Measurements from ENCODE around the gene CCDC85C. TPM values are rescaled to one million over a fixed set of nuclear protein-coding genes. Genes with fewer than 3 reads are reported as not detected.

CCDC85C gene
- total RNA-seq, 1 donor from 2014 or later: 53.1 TPM

DNA sequence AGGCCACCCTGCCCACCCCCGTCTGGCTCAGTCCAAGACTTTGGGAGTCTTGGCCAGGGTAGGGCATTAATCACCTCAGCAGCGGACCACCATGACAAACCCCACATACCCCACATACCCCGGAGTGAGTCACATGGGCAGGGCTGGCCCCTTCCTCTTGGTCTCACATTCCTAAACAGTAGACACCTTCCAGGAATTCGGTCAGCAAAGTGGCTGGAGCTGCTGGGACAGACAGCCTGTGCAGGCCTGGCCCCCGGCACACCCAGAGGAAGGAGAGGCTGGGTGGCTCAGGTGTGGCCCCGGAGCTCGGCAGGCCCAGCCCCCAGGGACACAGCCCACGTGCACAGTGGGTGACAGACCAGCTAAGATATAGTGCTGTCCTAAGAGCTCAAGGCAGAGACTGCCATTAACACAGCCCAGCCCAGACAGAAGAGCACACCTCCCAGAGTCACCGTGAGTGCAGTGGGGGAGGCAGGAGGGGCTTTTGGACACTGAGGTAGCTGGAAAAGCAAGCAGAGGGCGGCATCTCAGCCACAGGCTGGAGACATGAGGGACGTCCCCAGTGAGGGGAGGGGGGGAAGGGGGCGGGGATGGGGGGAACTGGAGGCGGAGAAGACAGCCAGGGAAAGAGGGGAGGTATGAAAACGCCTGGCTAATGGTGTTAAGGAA, 24.0 kb downstream of the CCDC85C start:
- DNase-seq (ENCODE audit: missing footprints) (peak; percentile 27), ATAC-seq (no peak)
- intact Hi-C loops (cut with DNase I): loop anchor here (2.0 kb wide), 1 partner anchor 15 kb away; no protein-coding TSS in a partner anchor

GRCh38 chr14:99579120-99579836, 24.7 kb downstream of the CCDC85C start:
- ATAC-seq: no peak
- intact Hi-C loops (cut with DNase I): no loop called here
- DNase-seq (ENCODE audit: missing footprints): peak; percentile 31

- peak; percentile 50 for ATAC-seq
- intact Hi-C loops (cut with DNase I): no loop called here
- DNase-seq (ENCODE audit: missing footprints): peak; percentile 64
These were observed 25.4 kb downstream of the CCDC85C start for GRCh38 chr14:99578541-99579101.

DNA sequence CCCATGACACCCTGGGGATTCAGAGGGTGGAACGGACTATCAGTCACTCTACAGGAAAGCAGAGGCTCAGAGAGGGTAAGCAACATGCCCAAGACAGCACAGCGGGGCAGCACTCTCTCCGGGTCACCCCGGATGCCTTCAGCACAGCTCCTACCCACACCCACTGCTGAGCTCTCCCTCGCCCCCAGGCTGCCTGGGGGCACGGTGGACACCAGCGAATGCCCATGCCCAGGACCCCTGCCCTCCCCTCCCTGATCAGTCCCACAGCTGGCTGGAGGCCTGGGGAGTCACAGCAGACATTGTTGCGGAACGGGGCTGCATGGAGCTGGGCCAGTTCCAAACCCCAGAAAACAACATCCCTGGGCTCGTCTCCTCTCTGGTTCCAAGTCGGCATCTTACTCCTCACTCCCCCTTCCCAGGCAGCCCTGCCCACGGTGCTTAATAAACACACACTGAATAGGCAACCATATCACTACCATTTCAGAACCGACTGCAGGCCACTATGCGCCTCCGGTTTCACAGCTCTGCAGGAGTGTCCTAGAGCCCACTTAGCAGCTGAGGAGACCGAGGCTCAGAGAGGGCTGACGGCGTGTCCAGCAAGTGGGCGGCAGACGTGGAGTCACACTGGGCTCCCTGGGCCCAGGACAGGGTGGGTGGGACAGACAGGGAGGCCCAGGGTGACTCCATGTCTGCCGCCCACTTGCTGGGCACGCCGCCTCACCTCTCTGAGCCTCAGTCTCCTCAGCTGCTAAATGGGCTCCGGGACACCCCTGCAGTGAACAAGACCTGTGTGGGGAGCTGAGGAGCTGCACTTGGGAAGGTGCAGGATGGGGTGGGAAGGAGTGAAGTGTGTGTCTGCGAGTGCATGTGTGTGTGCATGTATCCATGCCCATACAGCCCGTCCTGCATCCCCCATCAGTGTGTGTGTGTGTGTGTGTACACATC, 27.0 kb downstream of the CCDC85C start:
- no peak for ATAC-seq
- DNase-seq (ENCODE audit: missing footprints): peak; percentile 51
- intact Hi-C loops (cut with DNase I): no loop called here

- no peak for ATAC-seq
- intact Hi-C loops (cut with DNase I): no loop called here
- peak; percentile 57 for DNase-seq (ENCODE audit: missing footprints)
These were observed 27.7 kb downstream of the CCDC85C start for GRCh38 chr14:99576304-99576703.

DNA sequence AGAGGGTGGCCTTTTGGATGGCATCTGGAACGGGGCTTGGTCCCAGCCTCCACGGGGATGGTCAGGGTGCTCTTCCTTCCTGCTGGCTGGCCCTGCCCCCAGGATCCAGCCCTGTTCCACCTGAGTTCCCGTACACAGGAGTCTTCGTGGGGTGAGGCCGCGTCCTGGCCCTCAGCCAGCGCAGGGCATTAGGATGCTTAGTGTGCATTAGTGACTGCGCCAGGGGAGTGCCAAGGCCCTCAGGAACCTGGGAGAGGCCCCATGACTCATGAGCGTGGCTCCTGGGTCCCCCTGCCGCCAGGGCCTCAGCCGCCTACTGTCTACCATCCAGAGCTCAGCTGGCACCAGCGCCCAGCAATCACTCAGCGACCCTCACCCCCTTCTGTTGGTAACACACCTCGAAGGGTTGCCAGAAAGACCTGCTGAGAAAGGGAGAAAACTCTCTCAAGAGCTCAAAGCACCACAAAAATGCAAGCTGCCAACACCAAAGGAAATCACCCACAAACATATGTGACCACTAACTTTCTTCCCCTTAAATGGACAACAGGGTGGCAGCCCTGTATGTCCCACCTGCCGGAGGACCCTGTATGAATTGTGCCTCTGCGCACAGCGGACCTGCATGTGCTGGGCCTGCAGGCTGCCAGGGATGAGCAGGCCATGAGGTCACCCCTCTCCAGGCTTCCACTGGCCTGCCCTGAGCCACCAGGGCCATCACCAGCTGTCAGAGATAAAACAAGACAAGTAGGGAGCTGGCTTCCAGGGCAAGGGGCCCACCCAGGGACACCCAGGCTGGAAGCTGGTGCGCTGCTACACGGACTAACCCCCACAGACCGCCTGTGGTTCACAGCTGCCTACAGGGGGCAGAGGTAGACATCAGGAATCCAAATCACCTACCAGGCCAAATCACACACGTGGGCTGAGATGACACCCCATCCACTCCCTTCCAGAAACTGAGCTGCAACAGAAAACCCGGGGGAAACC, 28.7 kb downstream of the CCDC85C start:
- no peak for DNase-seq (ENCODE audit: missing footprints)
- intact Hi-C loops (cut with DNase I): loop anchor here (2.0 kb wide), 1 partner anchor 21 kb away; no protein-coding TSS in a partner anchor
- ATAC-seq: peak; percentile 12

GRCh38 chr14:99574099-99574880, 29.7 kb downstream of the CCDC85C start:
- ATAC-seq: peak; percentile 65
- intact Hi-C loops (cut with DNase I): loop anchor here (2.0 kb wide), 1 partner anchor 19 kb away; no protein-coding TSS in a partner anchor
- DNase-seq (ENCODE audit: missing footprints): no peak

GRCh38 chr14:99573436-99574098, 30.4 kb downstream of the CCDC85C start:
- intact Hi-C loops (cut with DNase I): loop anchor here (2.0 kb wide), 1 partner anchor 19 kb away; no protein-coding TSS in a partner anchor
- ATAC-seq: no peak

DNA sequence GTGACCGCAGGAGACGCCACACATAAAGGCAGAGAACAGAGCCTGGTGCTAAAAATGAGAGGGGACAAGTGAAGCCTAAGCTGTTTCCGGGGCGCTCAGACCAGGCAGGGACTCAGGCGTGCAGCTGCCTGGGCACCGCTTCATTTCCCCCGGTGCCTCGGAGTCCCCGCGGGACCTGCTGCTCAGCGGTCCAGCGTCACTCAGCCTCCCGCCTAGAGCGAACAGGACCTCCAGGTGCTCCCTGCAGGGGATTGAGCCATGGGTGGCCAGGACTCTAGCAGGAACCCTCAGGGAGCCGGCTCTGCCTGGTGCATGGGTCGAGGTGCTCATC, 31.0 kb downstream of the CCDC85C start:
- DNase-seq (ENCODE audit: missing footprints) (no peak), ATAC-seq (no peak)
- intact Hi-C loops (cut with DNase I): no loop called here

More at GRCh38 chr14:99573436-99574098, 30.4 kb downstream of the CCDC85C start:
- no peak for DNase-seq (ENCODE audit: missing footprints)

DNA sequence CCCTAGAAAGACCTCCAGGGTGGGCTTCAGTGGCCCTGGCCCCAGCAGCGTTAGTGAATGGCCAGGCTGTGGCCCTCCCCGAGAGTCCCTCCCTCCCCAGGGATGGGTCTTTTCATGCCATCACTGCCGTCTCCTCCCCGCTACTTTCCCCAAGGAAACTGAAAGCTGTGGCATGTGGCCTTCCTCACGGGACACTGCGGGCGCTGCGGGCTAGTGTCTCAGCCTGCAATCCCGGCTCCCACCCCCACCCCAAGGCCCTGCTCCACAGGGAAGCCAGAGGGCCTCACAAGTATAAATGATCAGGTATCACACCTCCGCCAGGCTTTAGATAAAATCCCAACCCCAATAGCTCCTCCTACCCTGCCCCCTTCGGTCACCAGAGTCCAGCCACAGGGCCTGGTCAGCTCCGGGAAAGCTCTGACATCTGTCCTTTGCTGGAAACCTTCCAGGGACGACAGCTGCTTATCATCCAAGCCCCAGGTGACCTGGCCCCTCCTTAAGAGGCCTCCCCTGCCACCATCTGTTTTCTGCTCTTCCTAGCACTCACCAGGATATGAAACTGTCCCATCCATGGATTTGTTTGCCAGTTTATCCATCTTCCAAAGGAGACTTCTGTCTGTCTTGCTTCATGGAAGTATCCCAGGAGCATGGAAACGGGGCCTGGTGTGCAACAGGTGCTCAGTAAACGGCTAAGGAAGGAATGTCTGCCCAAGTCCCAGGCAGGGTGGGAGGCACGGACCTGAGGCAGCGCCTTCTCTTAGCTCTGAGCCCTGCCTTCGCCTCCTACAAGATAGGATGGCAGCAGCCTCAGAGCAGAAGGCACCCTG, 31.6 kb downstream of the CCDC85C start:
- intact Hi-C loops (cut with DNase I): no loop called here
- ATAC-seq (no peak), DNase-seq (ENCODE audit: missing footprints) (no peak)

DNA sequence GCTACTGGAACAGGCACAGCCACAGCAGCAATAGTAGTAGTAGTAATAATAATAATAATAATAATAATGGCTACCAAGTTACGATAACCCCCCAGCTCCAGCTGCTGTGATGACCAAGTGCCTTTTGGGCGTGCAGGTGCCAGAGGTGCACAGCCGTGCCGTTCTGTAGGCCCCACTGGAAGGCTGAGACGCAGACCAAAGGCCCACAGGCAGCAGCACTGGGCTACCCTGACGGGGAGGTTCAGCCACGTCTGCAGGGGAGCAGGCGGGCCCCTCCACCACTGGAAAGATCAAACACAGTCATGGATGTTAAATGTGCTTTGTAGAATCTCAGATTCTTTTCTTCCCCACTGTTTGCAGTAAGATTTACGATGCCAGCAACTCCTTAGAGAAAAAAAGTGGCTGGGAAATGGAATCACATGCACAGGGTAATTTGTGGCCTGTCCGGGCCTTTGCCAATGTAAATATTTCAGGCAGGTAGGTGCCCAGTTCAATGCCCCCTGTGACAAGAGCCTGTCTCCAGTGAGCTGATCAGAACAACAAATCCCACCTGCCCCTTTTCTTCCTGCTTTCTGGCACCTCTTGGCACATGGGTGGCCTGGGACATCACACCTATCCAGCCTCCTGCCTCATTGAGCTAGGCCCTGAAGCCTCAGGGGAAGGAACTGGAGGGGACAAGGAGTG, 32.6 kb downstream of the CCDC85C start:
- ATAC-seq: no peak
- DNase-seq (ENCODE audit: missing footprints): no peak
- intact Hi-C loops (cut with DNase I): no loop called here

DNA sequence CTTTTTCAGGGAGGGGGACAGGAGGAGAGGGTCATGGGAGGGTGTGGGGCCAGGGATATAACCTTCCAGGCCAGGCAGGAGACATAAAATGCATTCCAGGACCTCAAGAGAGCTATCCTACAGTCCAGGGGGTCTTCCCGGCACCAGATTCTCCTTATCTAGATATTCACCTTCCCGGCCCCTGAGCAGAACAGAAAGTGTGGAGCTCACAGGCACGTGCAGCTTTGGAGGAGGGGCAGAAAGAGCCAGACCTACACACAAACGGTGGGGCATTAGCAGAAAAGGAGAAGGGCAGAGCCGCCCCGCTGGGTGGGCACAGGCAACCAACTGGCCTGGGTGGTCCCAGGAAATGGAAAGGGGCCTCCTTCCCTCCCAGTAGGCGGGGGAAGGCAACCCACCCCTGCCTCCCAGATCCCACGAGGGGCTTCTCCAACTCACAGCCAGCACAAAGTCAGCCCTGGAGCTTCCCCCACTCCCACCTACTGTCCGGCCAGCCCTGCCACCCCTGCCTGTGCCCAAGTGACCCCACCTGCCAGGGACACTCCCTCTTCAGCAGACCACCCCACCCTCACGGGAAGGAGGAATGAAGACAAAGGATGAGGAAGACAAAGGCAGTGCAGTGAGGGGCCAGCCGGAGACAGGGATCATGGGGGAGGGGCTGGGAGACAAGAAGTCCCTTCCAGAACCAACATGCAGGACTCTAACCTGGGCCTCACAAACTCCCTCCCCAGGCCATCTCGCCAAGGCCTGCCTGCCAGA, 33.3 kb downstream of the CCDC85C start:
- ATAC-seq (no peak), DNase-seq (ENCODE audit: missing footprints) (no peak)
- intact Hi-C loops (cut with DNase I): no loop called here

DNA sequence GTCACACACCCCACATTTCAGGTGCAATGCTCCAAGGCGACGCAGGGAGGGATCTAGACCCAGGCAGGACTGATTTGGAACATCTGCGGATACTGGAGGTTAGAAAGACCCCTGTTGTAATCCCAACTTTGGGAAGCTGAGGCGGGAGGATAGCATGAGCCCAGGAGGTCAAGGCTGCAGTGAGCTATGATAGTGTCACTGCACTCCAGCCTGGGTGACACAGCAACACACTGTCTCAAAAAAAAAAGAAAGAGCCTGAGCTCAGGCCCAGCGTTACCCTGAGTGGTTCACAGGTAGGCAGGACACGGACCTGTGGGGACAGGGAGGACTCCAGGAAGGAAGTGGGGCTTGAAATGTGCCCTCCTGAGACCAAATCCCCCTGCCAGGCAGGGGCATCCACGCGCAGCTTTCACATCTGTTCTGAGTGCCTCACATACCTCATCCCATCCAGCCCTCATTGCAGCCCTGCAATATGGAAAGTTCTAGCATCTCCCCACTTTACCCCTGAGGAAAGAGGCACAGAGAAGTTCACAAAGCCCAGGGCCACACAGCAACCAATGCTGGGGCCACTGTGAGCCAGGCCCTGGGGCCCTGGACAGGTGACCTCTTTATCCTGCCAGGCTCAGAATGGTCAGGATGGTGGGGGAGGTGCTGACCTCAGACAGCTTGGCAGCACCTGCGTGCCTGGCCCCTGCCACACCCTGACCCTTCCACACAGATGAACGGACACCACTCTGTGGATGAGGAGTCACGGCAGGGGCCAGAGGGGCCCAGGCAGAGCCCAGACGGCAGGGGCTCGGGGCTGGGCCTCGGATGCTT, 34.1 kb downstream of the CCDC85C start:
- no peak for DNase-seq (ENCODE audit: missing footprints)
- intact Hi-C loops (cut with DNase I): no loop called here
- no peak for ATAC-seq

All from Right ventricle myocardium inferior (tissue), 1 donor.